ENCODE results near the gene SNCA.

DNA sequence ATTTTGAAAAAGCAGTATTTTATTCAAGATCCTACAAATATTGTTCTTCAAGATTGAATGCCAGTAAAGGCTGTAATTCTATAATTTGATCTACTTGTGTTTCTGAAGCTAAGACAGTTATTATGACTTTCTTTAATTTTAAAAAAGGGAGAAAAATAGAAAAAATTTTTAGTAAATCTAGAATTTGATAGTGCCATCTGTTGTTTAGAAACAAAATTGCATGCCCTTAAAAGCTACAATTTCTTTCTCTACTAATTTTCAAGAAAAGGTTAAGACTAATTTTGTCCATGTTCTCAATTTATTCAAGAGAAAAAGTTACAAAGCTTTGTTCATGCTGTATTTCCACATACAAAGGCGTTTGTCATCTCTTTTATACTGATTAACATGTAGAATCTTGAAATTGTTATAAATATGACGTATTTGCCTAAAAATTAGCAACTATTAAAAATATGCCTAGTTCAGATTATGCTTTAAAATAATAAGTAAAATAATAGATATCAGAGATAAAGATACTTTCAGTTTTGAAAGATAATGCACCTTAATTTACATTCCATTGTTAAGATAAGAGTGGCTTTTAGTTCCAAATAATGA, 32.1 kb upstream of the SNCA start:
- TF ChIP-seq CTCF (conservative IDR thresholded peaks at IDR 0.05; ENCODE audit: low read depth, low read length) (peak; percentile 43), EZH2 (IDR thresholded peaks at IDR 0.05; ENCODE audit: borderline replicate concordance, low read depth, low read length, poor library complexity, severe bottlenecking) (no peak)

Data from A673 (cell line).